GM18511 (cell line): Measurements from ENCODE around the gene SIK1.
A peak's percentile ranks its signal among the peaks of the same experiment; 100 is the strongest.
"Not testable (repeated sequence)": the region's sequence is repeated elsewhere in the genome, so short reads cannot be mapped to it uniquely, and the experiment has no call there.

Experiments used
- ATAC-seq: cut with Tn5 transposase; IDR thresholded peaks from one replicate; pipeline ENCODE4 v1.9.1; 2021; ENCODE audit warnings: mild to moderate bottlenecking, moderate library complexity; ENCODE audit not compliant: unreplicated experiment

Gene SIK1

DNA sequence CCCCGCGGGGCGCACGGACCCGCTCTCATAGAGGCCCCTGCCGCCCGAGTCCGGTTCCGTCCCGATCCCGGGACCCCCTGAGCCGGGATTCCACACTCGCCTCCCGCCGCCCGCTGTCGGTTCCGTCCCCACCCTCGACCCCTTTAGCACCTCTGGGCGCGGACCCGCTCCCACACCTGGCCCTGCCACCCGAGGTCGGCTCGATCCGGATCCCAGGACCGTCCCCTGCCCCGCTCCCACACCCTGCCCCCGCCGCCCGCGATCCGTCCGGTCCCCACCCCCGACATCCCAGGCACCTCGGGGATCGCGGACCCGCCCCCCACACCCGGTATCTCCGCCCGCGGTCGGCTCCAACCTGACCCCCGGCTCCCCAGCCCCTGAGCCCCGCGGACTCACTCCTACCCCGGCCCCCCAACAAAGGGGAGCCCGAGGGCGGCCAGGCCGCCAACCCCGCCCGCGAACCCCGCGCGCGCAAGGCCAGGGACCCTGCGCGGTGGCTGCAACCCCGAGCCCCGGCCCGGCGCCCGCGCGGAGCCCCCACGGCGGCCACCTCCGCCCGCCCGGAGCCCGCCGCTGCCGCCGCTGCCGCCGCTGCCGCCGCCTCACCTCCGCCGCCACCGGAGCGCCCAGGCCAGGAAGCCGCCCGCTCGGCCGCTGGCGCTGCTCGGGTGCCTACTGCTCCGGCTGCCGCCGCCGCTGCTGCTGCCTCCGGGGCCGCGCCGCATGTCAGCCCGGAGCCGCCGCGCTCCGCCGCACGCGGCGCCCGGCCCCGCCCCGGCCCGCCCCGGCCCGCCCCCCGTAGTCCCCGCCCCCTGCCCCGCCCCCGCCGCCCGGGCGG, at the start of gene SIK1:
TSS of gene SIK1 (minus strand) at position 728 of the 838 bp plus-strand sequence. CDS start 953 bp downstream, outside the sequence.
- peak; percentile 2 for ATAC-seq

- not testable (repeated sequence) for ATAC-seq
These were observed 44.8 kb upstream of the SIK1 start for GRCh38 chr21:43471597-43472242.

DNA sequence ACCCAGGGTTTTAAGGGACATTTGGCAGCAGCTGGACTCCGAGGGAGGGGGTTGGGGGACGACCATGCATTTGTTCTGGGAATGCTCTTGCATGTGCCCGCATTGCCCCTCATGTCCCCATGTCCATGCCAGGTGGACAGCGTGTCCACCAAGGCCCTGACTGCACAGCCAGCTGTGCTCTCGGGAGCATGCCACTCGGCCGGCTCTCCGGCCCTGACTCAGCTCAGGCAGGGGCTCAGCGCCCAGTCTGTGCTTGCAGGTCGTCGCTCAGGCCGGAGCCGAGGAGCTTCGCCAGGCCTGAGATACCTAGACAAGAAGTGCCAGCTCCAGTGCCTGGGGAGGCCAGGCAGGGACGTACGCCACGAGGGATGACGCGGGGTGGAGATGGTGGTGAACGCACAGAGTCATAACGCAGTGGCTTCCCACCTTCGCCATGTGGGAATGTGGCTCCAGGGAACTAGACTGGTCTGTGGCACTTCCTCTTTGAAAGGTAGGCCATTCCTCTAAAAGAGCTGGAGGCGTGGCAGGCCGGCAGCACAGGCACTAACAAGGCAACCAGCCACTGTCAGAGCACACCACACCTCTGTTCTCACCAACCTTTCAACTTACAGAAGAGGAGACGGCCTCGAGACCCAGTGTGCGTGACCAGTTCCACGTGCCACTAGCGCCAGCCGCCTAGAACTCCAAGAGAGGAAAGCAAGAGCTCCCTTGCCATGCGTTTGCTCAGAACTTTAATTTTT, 43.0 kb upstream of the SIK1 start:
- ATAC-seq: not testable (repeated sequence)

DNA sequence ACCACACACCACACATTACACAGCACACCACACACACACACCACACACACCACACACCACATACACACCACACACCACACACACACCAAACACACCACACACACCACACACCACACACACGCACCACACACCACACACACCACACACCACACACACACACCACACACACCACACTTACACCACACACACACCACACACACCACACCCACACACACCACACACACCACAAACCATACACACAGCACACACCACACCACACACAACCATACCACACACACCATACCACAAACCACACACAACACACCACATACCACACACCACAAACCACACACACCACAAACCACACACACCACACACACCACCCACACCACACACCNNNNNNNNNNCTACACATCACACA, 40.9 kb upstream of the SIK1 start:
- ATAC-seq: no peak

- not testable (repeated sequence) for ATAC-seq
These were observed 38.2 kb upstream of the SIK1 start for GRCh38 chr21:43465159-43465558.

GRCh38 chr21:43463498-43464261, 36.7 kb upstream of the SIK1 start:
- ATAC-seq: not testable (repeated sequence)

- ATAC-seq: not testable (repeated sequence)
These were observed 36.0 kb upstream of the SIK1 start for GRCh38 chr21:43462932-43463331.

GRCh38 chr21:43460475-43460874, 33.5 kb upstream of the SIK1 start:
- not testable (repeated sequence) for ATAC-seq

DNA sequence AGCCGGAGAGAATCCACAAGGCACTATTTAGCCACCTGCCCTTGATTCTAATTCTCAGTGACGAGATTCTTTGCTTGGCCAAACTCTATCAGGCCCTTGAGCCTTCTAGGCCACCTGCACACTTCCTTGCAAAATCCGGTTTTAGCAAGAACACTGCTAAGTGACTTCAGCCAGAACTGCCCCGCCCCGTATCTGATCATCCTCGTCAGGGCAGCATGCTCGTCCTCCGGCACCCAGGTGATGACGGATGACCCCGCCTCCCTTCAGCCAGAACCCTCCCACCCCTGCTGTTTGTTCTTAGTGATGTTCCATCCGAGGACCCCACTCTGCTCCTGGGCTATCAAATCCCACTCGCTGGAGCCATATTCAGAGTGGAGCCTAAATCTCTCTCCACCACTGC, 32.1 kb upstream of the SIK1 start:
- ATAC-seq: not testable (repeated sequence)

- not testable (repeated sequence) for ATAC-seq
These were observed 29.8 kb upstream of the SIK1 start for GRCh38 chr21:43456616-43457314.

DNA sequence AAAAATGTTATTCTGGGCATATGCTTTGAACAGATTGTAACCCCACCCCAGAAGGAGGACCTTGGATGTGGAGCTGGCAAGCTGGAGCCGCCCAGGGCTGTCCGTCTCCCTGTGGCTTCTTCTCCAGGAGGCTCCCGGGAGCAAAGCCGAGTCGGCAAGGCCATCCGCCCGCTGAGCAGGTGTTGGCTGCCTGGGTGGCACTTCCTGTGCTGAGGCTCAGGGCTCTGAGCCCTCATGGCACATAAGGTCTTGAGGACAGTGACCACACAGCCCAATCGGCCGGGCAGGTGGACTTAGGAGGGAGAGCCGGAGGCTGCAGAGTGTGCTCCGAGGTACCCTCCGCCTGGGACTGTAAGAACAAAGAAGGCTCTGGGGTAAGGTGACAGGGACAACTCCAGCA, 28.8 kb upstream of the SIK1 start:
- ATAC-seq: not testable (repeated sequence)

DNA sequence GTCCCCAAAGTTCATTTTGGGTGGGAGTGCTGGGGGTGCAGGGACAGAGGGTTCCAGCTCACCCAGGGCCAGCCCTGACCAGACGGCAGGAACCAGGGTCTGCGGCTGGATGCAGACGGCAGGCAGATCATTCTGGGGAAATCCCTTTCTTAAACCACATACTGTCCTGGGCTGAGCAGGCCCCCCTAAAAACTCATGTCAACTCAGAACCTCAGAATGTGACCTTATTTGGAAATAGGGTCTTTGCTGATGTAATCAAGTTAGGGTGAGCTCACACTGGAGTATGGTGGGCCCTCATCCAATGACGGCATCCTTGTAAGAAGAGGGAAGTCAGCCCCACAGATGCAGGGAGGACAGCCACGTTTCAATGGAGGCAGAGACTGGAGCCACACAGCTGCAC, 27.2 kb upstream of the SIK1 start:
- ATAC-seq: not testable (repeated sequence)

- not testable (repeated sequence) for ATAC-seq
These were observed 24.9 kb upstream of the SIK1 start for GRCh38 chr21:43451850-43452249.

DNA sequence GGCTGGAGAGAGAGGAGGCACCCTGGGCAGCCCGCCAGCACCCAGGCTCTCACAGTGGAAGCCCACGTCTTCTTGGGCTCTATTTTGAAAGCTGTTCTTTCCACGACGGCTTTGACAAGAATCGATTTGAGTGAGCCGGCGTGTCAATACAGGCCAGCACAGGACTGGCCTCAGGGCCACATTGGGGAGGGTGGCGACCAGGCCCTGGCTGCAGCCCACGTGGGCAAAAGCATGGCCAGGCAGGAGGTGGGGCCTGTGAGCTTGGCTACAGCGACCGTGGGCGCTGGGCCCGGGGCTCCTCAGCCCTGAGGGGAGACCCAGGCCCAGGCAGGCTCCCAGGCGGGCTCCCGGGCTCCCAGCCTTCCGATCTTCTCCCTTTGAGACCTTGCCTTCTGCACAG, 23.4 kb upstream of the SIK1 start:
- ATAC-seq: not testable (repeated sequence)

DNA sequence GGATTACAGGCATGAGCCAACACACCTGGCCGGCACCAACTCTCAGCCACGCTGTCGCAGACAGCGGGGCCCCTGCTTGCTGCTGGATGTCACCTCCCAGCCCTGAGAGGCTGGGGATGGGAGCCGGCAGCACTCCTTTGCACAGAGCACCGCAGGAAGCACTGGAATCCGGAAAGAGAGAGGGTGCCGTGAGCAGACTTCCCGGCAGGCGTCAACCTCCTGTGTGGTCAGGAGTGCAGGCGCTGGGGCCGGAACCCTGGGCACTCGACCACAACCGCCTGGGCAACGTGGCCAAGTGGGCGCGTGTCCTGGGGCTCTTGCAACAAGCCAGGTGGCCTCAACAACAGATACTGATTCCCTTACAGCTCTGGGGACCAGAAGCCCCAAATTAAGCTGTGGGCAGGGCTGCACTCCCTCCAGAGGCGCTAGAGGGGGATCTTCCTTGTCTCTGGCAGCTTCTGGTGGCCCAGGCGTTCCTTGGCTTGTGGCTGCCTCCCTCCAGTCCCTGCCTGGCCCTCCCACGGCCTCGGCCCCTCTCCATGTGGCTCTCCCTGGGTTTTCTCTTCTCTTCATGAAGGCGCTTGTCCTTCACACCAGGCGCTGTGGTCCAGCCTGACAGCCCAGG, 20.5 kb upstream of the SIK1 start:
- ATAC-seq: not testable (repeated sequence)

- ATAC-seq: not testable (repeated sequence)
These were observed 19.5 kb upstream of the SIK1 start for GRCh38 chr21:43446277-43446932.

DNA sequence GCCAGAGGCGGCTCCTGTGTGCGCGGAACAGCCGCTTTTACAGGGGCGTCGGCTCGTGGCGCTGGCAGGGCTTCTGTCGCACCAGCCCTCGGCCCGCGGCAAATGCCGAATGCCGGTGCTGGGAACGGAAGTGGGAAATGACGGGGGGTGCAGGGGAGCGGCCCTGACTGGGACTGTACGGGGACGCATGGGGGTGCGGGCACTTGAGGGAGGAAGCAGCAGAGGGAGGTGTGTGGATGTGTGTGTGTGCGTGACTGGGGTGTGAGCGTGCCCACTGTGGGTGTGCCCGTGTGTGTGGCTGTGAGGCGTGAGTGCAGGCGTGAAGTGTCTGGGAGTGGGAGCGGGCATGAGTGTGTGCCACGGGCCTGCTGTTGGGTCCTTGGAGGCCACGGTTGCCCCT, 17.6 kb upstream of the SIK1 start:
- ATAC-seq: not testable (repeated sequence)

DNA sequence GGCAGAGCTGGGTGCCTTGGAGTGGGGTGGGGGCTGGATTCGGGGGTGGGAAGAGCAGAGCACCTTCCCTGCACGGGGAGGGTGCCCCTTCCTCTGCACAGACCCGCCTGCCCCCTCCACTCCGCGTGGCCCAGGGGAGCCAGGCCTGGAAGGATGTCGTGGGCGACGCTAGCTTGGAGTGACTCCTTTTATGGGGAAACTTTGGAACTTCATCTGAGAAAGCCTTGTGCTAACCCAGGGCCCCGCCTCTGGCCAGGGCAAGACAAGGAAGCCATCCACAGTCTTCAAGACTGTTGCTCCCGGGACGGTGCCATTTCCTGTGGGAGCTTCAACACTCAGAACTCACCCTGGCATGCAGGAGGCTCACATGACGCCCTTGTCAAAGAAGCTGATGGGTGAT, 15.6 kb upstream of the SIK1 start:
- not testable (repeated sequence) for ATAC-seq
